ENCODE measurements around the gene ORC3. TPM values are rescaled to one million over a fixed set of nuclear protein-coding genes. Genes with fewer than 3 reads are reported as not detected.
A peak's percentile ranks its signal among the peaks of the same experiment; 100 is the strongest.
"Not testable (repeated sequence)": the region's sequence is repeated elsewhere in the genome, so short reads cannot be mapped to it uniquely, and the experiment has no call there.

Gene ORC3
- total RNA-seq, 1 donor from 2014 or later, result 40.8 TPM

- no peak for DNase-seq (ENCODE audit: low spot score in 2 of 2)
Measured at GRCh38 chr6:87590417-87590880, 514 bp downstream of the ORC3 start.

GRCh38 chr6:87590990-87591389 is 1.1 kb downstream of the ORC3 start:
- no peak for FAIRE-seq
- no peak for DNase-seq (ENCODE audit: low spot score in 2 of 2)

More at GRCh38 chr6:87590417-87590880, 514 bp downstream of the ORC3 start:
- FAIRE-seq, result no peak

GRCh38 chr6:87600576-87600975 is 10.6 kb downstream of the ORC3 start:
- no peak for FAIRE-seq
- DNase-seq (ENCODE audit: low spot score in 2 of 2), result no peak

GRCh38 chr6:87606199-87606598 is 16.3 kb downstream of the ORC3 start:
- FAIRE-seq, result no peak
- DNase-seq (ENCODE audit: low spot score in 2 of 2), result no peak

DNA sequence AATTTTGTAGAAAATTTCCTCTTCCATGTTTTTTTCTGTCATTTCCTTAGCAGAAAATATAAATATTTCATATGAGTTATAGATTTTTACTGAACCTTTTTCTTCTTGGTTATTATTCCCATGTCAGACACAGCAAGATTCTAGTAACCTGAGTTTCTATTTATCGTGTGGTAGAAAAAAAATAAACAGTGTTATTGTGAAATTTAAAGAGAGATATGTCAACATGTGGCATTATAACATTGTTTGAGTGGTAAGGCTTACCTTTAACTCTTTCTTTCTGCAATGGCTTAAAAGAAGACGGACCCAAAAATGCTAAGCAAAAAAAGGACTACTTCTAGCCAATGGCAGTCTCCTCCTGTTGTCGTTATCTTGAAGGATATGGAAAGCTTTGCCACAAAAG is 18.9 kb downstream of the ORC3 start:
- DNase-seq (ENCODE audit: low spot score in 2 of 2), result no peak
- FAIRE-seq, result no peak

GRCh38 chr6:87613018-87613417 is 23.1 kb downstream of the ORC3 start:
- not testable (repeated sequence) for DNase-seq (ENCODE audit: low spot score in 2 of 2); FAIRE-seq

DNA sequence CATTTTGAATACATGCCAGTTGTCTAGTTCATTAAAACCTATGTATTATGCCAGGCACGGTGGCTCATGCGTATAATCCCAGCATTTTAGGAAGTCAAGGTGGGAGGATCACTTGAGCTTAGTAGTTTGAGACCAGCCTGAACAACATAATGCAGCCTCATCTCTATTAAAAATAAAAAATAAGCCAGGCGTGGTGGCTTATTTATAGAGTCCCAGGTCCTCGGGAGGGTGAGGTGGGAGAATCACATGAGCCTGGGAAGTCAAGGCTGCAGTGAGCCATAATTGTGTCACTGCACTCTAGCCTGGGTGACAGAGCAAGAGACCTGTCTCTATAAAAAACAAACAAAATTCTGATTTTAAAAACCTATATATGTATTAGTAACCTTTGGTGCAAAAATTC is 27.5 kb downstream of the ORC3 start:
- DNase-seq (ENCODE audit: low spot score in 2 of 2), result no peak
- no peak for FAIRE-seq

- FAIRE-seq, result no peak
- DNase-seq (ENCODE audit: low spot score in 2 of 2), result no peak
Measured at GRCh38 chr6:87618531-87618930, 28.6 kb downstream of the ORC3 start.

GRCh38 chr6:87623248-87623647 is 33.3 kb downstream of the ORC3 start:
- FAIRE-seq (no peak), DNase-seq (ENCODE audit: low spot score in 2 of 2) (no peak)

- FAIRE-seq (no peak), DNase-seq (ENCODE audit: low spot score in 2 of 2) (no peak)
Measured at GRCh38 chr6:87628424-87628823, 38.5 kb downstream of the ORC3 start.

- FAIRE-seq, result no peak
- DNase-seq (ENCODE audit: low spot score in 2 of 2), result no peak
Measured at GRCh38 chr6:87628881-87629280, 38.9 kb downstream of the ORC3 start.

DNA sequence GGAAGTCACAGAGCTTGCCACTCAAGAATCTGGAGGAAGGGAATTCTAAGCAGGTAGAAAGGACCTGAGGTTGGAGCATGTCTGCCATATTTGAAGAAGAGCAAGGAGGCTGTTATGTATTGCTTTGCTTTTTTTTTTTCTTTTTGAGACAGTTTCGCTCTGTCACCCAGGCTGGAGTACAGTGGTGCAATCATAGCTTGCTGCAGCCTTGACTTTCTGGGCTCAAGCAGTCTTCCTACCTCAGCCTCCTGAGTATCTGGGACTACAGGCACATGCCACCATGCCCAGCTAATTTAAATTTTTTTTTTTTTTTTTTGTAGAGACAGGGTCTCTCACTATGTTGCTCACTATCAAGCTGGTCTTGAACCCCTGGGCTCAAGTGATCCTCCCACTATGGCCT is 40.8 kb downstream of the ORC3 start:
- FAIRE-seq (no peak), DNase-seq (ENCODE audit: low spot score in 2 of 2) (no peak)

DNA sequence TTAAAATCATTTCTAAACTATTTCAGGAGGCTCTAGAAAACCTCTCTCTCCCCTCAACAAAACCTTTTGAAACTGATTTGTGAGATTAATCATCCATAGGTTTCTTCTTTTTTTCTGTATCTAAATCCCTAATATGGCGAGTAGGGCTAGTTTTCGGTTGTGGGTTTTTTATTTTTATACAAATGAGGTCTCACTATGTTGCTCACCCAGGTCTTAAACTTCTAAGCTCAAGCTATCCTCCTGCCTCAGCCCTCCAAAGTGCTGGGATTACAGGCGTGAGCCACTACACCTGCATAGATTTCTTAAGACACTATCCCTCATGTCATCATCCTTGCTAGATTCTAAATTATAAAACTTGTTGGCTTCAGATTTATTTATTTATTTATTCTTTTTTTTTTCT is 43.9 kb downstream of the ORC3 start:
- no peak for FAIRE-seq
- no peak for DNase-seq (ENCODE audit: low spot score in 2 of 2)

GRCh38 chr6:87636315-87636714 is 46.4 kb downstream of the ORC3 start:
- FAIRE-seq (no peak), DNase-seq (ENCODE audit: low spot score in 2 of 2) (peak in 1 of 2 donors; percentile 11)

DNA sequence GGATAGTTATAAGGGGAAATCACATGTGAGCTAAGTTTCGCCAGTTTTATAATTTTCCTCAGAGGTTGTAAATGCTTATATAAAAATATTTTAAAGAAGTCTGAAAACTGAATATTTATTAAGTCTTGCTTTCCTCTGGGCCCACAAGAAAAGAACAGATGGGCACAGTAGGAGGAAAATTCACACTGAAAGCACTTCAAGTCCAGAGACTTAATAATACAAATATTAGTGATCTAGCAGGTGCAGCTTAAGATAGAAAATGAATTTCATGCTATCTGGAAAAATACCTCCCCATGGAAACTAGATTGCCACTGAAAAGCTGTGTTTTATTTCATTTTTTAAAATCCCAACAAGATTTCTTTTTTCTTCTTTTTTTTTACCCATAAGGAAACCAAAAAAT is 47.2 kb downstream of the ORC3 start:
- DNase-seq (ENCODE audit: low spot score in 2 of 2) (no peak), FAIRE-seq (no peak)

DNA sequence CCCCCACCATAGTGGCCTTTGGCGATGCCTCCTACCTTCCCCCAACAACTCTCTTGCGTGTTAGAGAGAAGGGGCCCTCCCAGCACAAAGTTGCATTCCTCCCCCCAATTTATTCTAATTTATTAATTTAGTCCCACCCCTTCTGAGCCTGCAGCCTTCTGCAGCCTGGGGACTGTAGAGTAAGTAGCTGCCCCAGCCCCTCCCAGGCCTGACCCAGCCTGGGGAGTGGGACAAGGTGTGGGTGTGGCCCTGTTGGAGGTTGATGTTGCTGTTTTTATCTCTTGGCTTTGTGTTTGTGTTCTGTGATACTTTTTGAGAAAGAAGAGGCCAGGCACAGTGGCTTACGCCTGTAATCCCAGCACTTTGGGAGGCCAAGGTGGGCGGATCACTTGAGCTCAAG is 49.4 kb downstream of the ORC3 start:
- DNase-seq (ENCODE audit: low spot score in 2 of 2), result no peak
- no peak for FAIRE-seq

DNA sequence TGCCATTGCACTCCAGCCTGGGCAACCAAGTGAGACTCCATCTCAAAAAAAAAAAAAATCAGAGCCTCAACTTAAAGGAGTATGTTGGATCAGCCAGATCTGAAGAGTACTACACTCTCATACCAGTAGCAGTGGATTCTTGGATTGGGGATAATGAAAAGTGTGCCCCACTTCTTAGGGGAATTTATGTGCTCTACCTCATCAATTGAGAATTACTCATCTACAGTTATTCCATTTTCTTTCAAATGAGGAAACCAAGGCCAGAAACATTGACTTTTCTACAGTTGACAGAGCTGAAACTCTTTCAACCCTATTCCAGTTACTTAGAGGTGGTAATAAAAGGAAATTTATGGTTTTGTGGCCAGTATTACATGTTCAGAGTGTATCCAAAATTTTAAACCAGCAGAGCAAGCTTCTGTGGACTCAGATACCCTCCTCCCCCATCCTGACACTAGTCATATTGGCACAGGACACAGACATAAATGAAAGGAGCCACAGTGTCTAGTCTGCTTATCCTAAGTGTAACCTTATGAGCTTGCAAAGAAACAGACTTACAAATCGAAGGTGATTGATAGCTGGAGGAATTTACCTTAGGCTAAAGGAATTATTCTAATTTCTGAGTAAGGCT is 51.2 kb downstream of the ORC3 start:
- no peak for DNase-seq (ENCODE audit: low spot score in 2 of 2)
- FAIRE-seq, result no peak

- FAIRE-seq (no peak), DNase-seq (ENCODE audit: low spot score in 2 of 2) (no peak)
Measured at GRCh38 chr6:87645080-87645479, 55.1 kb downstream of the ORC3 start.

- DNase-seq (ENCODE audit: low spot score in 2 of 2) (no peak), FAIRE-seq (no peak)
Measured at GRCh38 chr6:87653074-87653962, 63.4 kb downstream of the ORC3 start.

- no peak for DNase-seq (ENCODE audit: low spot score in 2 of 2)
- no peak for FAIRE-seq
Measured at GRCh38 chr6:87654122-87654521, 64.2 kb downstream of the ORC3 start.

DNA sequence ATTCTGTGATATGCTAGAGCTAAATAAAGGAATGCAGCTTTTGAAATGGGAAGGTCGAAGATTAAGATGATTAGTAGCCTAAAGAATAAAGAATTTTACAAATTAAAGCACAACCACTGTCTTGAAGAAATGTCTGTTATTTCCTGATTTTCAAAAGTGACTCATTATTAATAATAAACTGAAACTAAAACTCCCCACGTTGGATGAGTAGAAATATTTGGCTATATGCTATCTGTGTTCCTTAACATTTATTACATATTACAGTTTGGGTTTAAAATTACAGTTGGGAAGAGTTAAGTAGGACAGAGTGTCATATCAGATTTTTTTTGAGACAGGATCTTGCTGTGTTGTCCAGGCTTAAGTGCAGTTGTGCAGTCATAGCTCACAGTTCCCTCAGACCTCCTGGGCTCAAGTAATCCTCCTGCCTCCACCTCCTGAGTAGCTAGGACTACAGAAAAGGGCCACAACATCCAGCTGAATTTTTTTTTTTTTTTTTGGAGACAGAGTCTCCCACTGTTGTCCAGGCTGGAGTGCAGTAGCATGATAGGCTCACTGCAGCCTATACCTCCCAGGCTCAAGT is 65.0 kb downstream of the ORC3 start:
- DNase-seq (ENCODE audit: low spot score in 2 of 2), result no peak
- no peak for FAIRE-seq
